ENCODE measurements around the gene QTRT2.

The QTRT2 gene

DNA sequence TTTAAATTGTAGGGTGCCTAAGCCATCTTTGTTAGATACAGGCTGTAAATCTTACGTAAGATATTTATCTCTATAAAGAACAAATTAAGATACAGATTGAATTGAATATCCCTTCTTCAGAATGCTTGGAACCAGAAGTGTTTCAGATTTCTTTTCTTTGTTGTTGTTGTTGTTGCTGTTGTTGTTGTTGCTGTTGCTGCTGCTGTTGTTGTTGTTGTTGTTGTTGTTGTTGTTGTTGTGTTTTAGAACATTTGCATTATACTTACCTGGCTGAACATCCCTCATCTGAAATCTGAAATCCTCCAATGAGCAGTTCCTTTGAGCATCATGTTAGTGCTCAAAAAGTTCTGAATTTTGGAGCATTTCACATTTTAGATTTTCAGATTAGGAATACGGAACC lies 26.6 kb downstream of the QTRT2 start:
- Histone ChIP-seq H3K4me3 (ENCODE audit: low read length) (no peak overlapping the region), H3K27ac (ENCODE audit: low read depth, low read length) (no peak overlapping the region), H3K9ac (ENCODE audit: low read length) (no peak overlapping the region), H3K36me3 (ENCODE audit: control insufficient read depth, insufficient read depth, low read length) (peaks cover 15% of the 10 kb centered on the region), H3K27me3 (ENCODE audit: control insufficient read depth, insufficient read depth, low read length) (no peaks in the 10 kb centered on the region), H3K4me1 (ENCODE audit: control insufficient read depth, insufficient read depth, low read length) (no peaks in the 10 kb centered on the region)

DNA sequence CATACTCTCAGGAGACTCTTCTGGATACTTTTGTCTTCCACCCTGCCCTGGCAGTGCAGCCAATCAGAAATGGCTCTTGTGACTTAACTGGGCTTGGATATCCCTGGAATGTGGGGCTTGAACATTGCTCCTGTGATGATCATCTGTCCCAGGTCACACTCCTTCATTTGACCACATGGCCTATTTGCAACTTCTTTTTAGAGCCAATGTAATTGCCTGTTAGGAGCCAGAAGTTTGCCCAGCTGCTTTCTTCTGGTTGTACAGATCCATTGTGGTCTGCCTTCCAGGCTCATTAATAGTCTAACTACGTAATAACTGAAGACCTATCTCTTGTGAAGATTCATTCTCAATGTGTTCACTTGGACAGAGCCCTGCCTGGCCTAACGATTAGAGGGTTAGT lies 29.8 kb downstream of the QTRT2 start:
- Histone ChIP-seq H3K9ac (ENCODE audit: low read length) (no peak overlapping the region), H3K36me3 (ENCODE audit: control insufficient read depth, insufficient read depth, low read length) (peaks cover 13% of the 10 kb centered on the region), H3K4me3 (ENCODE audit: low read length) (no peak overlapping the region), H3K4me1 (ENCODE audit: control insufficient read depth, insufficient read depth, low read length) (no peaks in the 10 kb centered on the region), H3K27me3 (ENCODE audit: control insufficient read depth, insufficient read depth, low read length) (no peaks in the 10 kb centered on the region), H3K27ac (ENCODE audit: low read depth, low read length) (no peak overlapping the region)

DNA sequence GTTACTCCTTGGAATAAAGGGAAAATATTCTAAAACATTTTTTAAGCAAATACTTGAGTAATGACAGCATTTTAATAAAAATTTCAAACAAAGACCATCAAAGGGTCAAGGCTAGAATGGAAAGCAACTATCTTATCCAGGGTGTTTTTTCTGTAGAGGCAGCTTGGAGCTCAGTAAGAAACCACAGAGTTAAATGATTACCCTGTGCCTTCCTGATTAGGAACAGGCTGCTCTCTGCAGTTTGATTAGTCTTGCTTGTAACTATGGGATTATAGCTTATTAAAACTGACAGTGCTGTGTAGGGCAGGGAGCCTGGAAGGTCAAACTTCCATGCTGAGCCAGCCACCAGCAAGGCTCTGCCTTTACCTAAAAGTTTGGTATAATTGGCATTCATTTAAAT lies 33.1 kb downstream of the QTRT2 start:
- Histone ChIP-seq H3K4me1 (ENCODE audit: control insufficient read depth, insufficient read depth, low read length) (no peaks in the 10 kb centered on the region), H3K27ac (ENCODE audit: low read depth, low read length) (no peak overlapping the region), H3K4me3 (ENCODE audit: low read length) (no peak overlapping the region), H3K9ac (ENCODE audit: low read length) (no peak overlapping the region), H3K36me3 (ENCODE audit: control insufficient read depth, insufficient read depth, low read length) (peaks cover 10% of the 10 kb centered on the region), H3K27me3 (ENCODE audit: control insufficient read depth, insufficient read depth, low read length) (no peaks in the 10 kb centered on the region)

DNA sequence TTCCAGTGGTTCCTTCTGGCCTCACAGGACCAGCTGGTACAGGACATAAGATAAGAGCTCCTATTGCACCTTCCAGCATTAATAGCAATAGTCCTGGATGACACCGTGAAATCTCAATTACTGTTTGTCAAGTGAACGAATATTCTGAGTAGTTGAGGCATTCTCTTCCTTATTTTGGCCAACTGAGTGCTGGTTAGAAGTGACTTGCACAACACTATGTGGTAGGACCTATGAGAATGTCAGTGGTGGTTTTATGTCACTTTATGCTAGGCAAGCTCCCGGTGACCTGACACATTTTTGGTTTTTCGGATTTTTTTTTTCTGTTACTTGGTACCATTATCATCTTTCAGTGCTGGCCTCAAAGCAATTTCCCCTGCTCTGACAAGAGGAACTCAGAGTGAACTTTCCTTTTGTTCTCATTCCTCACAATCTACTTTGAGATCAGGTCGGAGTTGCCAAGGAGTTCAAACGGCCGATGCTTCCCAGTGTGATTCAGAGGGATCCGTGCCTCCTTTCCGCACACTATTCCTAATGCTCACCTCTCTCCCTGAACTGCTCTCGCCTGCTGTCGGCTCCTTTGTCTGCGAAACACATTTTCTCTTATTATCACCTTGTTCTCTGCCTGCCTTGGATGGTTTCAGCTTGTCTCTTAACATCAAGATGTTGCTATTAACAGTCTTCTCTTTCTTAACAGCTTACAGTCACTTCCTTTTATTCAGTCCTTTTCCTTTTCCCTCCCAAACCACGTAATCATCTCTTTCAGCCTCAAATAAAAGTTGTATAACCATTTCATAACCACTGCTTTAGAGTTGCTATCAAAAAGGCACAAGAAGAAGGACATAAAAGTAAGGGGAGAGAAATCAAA lies 35.8 kb downstream of the QTRT2 start:
- Histone ChIP-seq H3K27ac (ENCODE audit: low read depth, low read length) (no peak overlapping the region), H3K4me1 (ENCODE audit: control insufficient read depth, insufficient read depth, low read length) (no peaks in the 10 kb centered on the region), H3K9ac (ENCODE audit: low read length) (no peak overlapping the region), H3K4me3 (ENCODE audit: low read length) (no peak overlapping the region), H3K36me3 (ENCODE audit: control insufficient read depth, insufficient read depth, low read length) (no peaks in the 10 kb centered on the region), H3K27me3 (ENCODE audit: control insufficient read depth, insufficient read depth, low read length) (no peaks in the 10 kb centered on the region)

DNA sequence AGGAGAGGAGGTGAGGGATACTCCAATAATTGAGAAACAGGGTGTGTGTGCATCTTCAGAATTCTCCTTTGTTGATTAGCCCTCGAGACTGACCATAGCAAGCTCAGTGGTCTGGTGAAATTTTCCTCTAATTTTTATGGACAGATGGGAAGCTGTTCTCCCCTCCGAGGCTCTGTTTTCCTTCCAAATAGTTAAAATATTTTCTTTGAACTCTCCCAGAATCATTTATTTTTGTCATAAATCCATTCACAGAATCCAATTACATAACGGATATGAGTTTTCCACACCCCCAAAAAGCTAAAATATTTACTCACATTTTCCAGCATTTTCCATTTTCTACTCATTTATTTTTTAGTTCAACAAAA lies 36.5 kb downstream of the QTRT2 start:
- H3K27me3 ChIP-seq (ENCODE audit: control insufficient read depth, insufficient read depth, low read length), result no peaks in the 10 kb centered on the region
- H3K4me1 ChIP-seq (ENCODE audit: control insufficient read depth, insufficient read depth, low read length), result no peaks in the 10 kb centered on the region
- H3K9ac ChIP-seq (ENCODE audit: low read length), result no peak overlapping the region
- no peaks in the 10 kb centered on the region for H3K36me3 ChIP-seq (ENCODE audit: control insufficient read depth, insufficient read depth, low read length)
- H3K4me3 ChIP-seq (ENCODE audit: low read length), result no peak overlapping the region
- H3K27ac ChIP-seq (ENCODE audit: low read depth, low read length), result no peak overlapping the region

DNA sequence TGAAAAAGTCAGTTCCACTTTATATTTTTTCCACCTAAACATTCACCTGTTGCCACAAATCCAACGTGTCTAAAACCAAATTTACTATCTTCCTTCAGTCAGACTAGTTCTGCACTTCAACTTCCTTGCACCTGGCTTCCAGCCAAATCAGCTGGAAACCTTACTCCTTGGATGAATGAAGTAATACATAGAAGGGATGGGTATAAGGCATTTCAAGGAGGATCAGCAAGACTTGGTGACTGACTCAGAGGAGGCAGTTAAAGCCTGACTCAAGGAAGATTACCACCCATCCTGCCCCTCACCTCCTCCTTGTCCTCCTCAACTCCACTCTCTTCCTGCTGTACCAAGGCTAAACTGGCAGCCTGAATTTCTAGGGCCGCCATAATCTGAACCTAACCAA lies 37.1 kb downstream of the QTRT2 start:
- H3K36me3 ChIP-seq (ENCODE audit: control insufficient read depth, insufficient read depth, low read length), result no peaks in the 10 kb centered on the region
- H3K9ac ChIP-seq (ENCODE audit: low read length), result no peak overlapping the region
- no peaks in the 10 kb centered on the region for H3K4me1 ChIP-seq (ENCODE audit: control insufficient read depth, insufficient read depth, low read length)
- H3K27ac ChIP-seq (ENCODE audit: low read depth, low read length), result no peak overlapping the region
- H3K4me3 ChIP-seq (ENCODE audit: low read length), result no peak overlapping the region
- no peaks in the 10 kb centered on the region for H3K27me3 ChIP-seq (ENCODE audit: control insufficient read depth, insufficient read depth, low read length)

DNA sequence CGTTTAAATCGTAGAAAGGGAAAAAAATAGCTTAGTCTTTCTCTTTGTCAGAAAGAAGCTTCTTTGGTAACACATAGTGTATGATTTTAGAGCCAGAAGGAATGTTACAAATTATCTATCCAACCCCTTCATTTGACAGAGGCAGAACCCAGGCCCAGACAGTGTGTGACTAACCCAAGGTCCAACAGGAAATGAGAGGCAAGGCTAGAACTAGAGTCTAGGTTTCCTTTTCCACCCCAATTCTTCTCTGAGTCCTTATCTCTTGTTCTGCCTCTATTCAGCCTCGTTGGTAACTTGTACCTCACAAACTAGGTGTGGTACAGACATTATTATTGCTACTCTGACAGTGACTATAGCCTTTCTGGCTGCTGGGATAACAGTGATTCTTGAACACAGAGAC lies 39.3 kb downstream of the QTRT2 start:
- H3K27ac ChIP-seq (ENCODE audit: low read depth, low read length), result no peak overlapping the region
- no peak overlapping the region for H3K4me3 ChIP-seq (ENCODE audit: low read length)
- no peaks in the 10 kb centered on the region for H3K27me3 ChIP-seq (ENCODE audit: control insufficient read depth, insufficient read depth, low read length)
- H3K36me3 ChIP-seq (ENCODE audit: control insufficient read depth, insufficient read depth, low read length), result no peaks in the 10 kb centered on the region
- H3K4me1 ChIP-seq (ENCODE audit: control insufficient read depth, insufficient read depth, low read length), result no peaks in the 10 kb centered on the region
- H3K9ac ChIP-seq (ENCODE audit: low read length), result no peak overlapping the region

DNA sequence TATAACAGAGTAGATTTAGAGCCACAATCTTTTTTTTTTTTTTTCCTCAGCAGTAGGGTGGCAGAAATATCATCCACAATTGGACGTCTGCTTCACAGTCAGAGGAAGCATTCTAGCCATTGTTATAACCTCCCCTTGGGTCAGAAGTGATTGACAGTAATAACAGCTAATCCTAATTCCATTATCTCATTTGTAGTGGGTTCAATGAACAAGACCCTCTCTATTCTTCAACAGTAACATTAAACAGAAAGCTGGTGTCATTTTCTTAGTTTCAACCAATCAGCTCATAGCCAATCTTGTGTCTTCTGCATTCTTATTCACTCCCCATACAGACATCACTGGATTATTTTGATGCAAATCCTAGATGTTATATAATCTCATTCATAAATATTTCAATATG lies 44.6 kb downstream of the QTRT2 start:
- H3K4me3 ChIP-seq (ENCODE audit: low read length), result no peak overlapping the region
- H3K27ac ChIP-seq (ENCODE audit: low read depth, low read length), result no peak overlapping the region
- no peaks in the 10 kb centered on the region for H3K4me1 ChIP-seq (ENCODE audit: control insufficient read depth, insufficient read depth, low read length)
- H3K27me3 ChIP-seq (ENCODE audit: control insufficient read depth, insufficient read depth, low read length), result no peaks in the 10 kb centered on the region
- H3K36me3 ChIP-seq (ENCODE audit: control insufficient read depth, insufficient read depth, low read length), result no peaks in the 10 kb centered on the region
- no peak overlapping the region for H3K9ac ChIP-seq (ENCODE audit: low read length)

DNA sequence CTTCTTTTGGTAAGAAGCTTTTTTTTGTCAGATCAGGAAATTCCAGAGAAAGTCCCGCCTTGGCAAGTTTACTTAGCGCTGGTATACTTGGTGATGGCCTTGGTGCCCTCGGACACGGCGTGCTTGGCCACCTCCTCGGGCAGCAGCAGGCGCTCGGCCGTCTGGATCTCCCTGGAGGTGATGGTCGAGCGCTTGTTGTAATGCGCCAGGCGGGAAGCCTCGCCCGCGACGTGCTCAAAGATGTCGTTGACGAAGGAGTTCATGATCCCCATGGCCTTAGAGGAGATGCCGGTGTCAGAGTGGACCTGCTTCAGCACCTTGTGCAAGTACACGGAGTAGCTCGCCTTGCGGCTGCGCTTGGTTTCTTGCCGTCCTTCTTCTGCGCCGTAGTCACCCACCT lies 46.6 kb downstream of the QTRT2 start:
- H3K27ac ChIP-seq (ENCODE audit: low read depth, low read length), result no peak overlapping the region
- no peak overlapping the region for H3K4me3 ChIP-seq (ENCODE audit: low read length)
- no peaks in the 10 kb centered on the region for H3K4me1 ChIP-seq (ENCODE audit: control insufficient read depth, insufficient read depth, low read length)
- no peaks in the 10 kb centered on the region for H3K27me3 ChIP-seq (ENCODE audit: control insufficient read depth, insufficient read depth, low read length)
- H3K9ac ChIP-seq (ENCODE audit: low read length), result no peak overlapping the region
- H3K36me3 ChIP-seq (ENCODE audit: control insufficient read depth, insufficient read depth, low read length), result no peaks in the 10 kb centered on the region

DNA sequence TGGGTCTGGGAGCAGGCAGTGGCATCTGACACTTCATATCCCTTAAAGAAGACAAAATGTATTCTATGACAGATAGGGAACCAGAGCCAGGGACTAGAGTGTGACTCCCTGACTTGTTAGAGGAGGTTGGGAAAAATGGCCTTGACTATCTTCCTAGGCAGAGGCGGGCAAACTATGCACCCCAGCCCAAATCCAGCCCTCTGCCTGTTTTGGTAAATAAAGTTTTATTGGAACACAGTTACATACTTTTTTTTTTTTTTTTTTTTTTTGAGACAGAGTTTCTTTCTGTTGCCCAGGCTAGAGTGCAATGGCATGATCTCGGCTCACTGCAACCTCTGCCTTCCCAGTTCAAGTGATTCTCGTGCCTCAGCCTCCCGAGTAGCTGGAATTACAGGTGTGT lies 47.3 kb downstream of the QTRT2 start:
- Histone ChIP-seq H3K4me1 (ENCODE audit: control insufficient read depth, insufficient read depth, low read length) (no peaks in the 10 kb centered on the region), H3K9ac (ENCODE audit: low read length) (no peak overlapping the region), H3K4me3 (ENCODE audit: low read length) (no peak overlapping the region), H3K36me3 (ENCODE audit: control insufficient read depth, insufficient read depth, low read length) (no peaks in the 10 kb centered on the region), H3K27ac (ENCODE audit: low read depth, low read length) (no peak overlapping the region), H3K27me3 (ENCODE audit: control insufficient read depth, insufficient read depth, low read length) (no peaks in the 10 kb centered on the region)

DNA sequence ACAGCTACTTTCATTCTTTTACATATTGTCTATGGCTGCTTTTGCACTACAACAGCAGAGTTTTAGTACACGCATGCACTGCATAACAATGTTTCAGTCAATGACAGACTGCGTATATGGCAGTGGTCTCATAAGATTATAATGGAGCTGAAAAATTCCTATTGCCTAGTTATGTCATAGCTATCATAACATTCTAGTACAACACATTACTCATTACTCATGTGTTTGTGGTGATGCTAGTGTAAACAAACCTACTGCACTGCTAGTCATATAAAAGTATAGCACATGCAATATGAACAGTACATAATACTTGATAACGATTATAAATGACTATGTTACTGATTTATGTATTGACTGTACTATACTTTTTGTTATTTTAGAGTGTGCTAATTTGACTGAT lies 47.9 kb downstream of the QTRT2 start:
- Histone ChIP-seq H3K4me1 (ENCODE audit: control insufficient read depth, insufficient read depth, low read length) (no peaks in the 10 kb centered on the region), H3K4me3 (ENCODE audit: low read length) (no peak overlapping the region), H3K9ac (ENCODE audit: low read length) (no peak overlapping the region), H3K36me3 (ENCODE audit: control insufficient read depth, insufficient read depth, low read length) (no peaks in the 10 kb centered on the region), H3K27me3 (ENCODE audit: control insufficient read depth, insufficient read depth, low read length) (no peaks in the 10 kb centered on the region), H3K27ac (ENCODE audit: low read depth, low read length) (no peak overlapping the region)

DNA sequence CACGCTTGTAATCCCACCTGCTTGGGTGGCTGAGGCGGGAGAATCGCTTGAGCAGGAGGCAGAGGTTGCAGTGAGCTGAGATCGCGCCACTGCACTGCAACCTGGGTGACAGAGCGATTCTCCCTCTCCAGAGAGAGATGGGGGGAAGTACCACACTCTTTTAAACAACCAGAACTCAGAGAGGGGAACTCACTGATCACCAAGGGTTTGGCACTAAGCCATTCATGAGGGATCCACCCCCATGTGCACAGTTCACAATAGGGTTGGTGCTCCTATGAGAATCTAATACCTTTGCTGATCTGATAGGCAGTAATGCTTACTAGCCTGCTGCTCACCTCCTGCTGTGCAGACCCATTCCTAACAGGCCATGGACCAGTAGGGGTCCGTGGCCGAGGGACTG lies 51.6 kb downstream of the QTRT2 start:
- H3K27ac ChIP-seq (ENCODE audit: low read depth, low read length), result no peak overlapping the region
- H3K36me3 ChIP-seq (ENCODE audit: control insufficient read depth, insufficient read depth, low read length), result no peaks in the 10 kb centered on the region
- no peaks in the 10 kb centered on the region for H3K27me3 ChIP-seq (ENCODE audit: control insufficient read depth, insufficient read depth, low read length)
- no peak overlapping the region for H3K9ac ChIP-seq (ENCODE audit: low read length)
- no peaks in the 10 kb centered on the region for H3K4me1 ChIP-seq (ENCODE audit: control insufficient read depth, insufficient read depth, low read length)
- H3K4me3 ChIP-seq (ENCODE audit: low read length), result no peak overlapping the region

DNA sequence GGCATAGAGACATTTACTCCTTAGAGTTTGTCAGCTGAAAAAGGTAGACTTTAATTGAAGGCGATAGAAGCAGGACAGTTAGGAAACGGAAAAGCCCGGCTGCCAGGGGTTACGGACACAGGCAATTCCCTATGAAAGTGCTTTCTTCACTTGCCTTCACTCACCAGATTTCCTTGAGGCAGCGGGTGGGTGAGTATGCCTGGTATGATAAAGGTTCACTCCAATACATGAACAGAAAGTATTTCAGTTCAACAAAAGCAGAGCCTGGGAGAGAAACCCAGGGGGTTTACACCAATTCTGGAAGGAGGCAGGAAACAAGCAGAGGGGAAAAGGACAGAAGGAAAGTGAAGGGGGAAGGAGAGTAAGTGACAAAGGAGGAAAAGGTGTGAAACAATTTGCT lies 53.9 kb downstream of the QTRT2 start:
- no peak overlapping the region for H3K4me3 ChIP-seq (ENCODE audit: low read length)
- no peak overlapping the region for H3K9ac ChIP-seq (ENCODE audit: low read length)
- no peaks in the 10 kb centered on the region for H3K27me3 ChIP-seq (ENCODE audit: control insufficient read depth, insufficient read depth, low read length)
- no peak overlapping the region for H3K27ac ChIP-seq (ENCODE audit: low read depth, low read length)
- no peaks in the 10 kb centered on the region for H3K4me1 ChIP-seq (ENCODE audit: control insufficient read depth, insufficient read depth, low read length)
- H3K36me3 ChIP-seq (ENCODE audit: control insufficient read depth, insufficient read depth, low read length), result no peaks in the 10 kb centered on the region

All from rectal smooth muscle tissue (tissue), 1 donor.